GM21737 (cell line): ENCODE measurements around the gene SPC25.
A peak's percentile ranks its signal among the peaks of the same experiment; 100 is the strongest.
"Not testable (repeated sequence)": the region's sequence is repeated elsewhere in the genome, so short reads cannot be mapped to it uniquely, and the experiment has no call there.

ENCODE experiments used
- ATAC-seq: cut with Tn5 transposase; IDR thresholded peaks from one replicate; pipeline ENCODE4 v1.9.1; 2021; ENCODE audit warnings: mild to moderate bottlenecking, moderate library complexity; ENCODE audit not compliant: unreplicated experiment

SPC25 gene, protein sequence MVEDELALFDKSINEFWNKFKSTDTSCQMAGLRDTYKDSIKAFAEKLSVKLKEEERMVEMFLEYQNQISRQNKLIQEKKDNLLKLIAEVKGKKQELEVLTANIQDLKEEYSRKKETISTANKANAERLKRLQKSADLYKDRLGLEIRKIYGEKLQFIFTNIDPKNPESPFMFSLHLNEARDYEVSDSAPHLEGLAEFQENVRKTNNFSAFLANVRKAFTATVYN

DNA sequence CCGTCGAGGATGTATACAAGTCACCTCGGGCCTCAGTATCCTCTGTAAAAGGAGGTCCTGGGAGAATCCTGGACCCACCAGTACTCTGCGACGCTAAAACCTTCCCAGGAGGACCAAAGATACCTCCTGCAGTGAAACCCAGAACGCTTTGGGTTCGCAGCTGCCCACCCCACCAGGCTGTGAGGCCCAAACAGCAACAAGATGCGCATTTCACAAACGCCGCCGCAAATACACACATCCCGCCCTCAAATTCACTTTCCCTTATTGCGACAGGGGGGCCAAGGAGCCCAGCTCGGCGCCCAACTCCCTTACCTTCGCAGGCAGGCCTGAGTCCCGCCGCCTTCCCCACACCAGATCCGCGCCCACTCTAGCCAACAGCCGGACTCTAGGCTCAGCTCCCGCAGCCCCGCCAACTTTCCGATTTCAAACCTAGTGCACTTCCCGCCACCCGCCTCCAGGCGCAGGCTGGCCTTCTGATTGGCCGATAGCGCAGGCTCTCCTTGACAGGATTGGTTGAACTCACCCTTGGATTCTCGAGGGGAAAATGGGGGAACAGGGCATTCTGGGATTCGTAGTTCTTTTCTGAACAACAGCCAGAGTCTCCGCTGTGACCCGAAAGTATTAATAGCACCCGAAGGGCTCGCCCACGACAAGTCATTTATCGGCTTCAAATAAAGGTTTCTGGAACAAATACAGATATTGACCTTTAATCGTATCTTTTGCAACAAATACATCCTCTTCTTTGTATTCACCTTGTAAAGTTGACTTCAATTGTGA lies at the start of gene SPC25:
SPC25 (minus strand) TSS at position 425 of the 777 bp plus-strand sequence. CDS start 911 bp downstream, outside the sequence.
- ATAC-seq, result peak; percentile 100

DNA sequence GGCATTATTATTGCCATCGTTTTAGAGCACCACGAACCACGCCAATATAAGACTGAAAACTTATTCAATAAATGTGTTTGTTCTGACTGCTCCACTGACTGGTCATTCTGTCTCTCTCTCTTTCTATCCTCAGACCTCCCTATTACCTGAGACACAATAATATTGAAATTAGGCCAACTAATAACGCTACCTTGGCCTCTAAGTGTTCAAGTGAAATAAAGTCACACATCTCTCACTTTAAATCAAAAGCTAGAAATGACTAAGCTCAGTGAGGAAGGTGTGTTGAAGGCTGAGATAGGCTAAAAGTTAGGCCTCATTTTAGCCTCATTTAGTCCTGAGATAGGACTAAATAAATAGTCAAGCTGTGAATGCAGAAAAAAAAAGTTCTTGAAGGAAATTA lies 49.7 kb upstream of the SPC25 start:
- no peak for ATAC-seq

DNA sequence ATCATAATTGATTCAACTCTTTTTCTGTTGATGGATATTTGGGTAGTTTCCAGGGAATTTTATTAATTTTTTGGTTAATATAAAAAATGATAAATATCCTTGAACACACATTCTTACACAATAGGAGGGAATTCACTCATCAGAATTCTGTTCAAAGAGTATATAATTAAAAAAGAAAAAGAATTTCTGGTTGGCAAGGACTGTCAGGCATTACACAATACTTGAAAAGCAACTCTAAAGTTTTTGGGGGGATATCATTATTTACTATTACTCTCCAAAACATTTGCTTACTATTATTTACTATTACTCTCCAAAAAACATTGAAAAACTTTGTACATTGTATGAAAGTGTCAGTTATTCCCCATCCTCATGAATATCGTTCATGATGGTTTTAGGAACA lies 48.8 kb upstream of the SPC25 start:
- ATAC-seq, result no peak

DNA sequence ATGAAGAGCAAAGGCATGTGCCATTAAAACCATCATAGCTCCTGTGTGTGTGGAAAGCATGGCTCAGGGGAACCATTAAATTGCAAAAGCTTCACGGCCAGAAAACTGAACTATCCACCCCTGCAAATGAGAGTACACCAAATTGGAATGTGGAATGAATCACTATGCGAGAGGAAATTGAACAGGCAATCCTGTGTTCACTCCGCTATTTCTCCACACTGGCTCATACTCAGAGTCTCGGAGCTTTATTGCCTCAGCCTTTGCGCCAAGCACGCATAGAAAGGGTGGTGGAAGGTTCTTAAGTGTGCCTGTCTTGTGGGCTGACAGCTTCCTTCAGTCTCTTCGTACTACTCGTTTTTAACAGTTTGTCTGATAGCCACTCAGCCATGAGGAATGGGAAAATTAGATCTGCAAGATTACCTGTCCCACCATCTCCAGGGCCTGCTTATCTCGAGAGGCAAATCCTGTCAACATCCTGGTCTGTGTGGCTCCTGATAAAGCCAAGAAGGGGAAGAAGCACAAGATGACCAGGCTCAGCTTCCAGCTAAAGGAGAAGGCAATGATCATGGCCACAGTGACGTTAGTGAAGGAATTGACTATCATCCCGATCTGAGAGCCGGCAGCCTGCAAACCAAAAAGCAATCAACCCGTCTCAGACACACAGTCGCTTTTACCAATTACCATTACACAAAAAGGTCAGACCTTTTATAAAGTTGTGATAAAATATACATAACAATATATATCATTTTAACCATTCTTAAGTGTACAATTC lies 45.8 kb upstream of the SPC25 start:
- no peak for ATAC-seq

DNA sequence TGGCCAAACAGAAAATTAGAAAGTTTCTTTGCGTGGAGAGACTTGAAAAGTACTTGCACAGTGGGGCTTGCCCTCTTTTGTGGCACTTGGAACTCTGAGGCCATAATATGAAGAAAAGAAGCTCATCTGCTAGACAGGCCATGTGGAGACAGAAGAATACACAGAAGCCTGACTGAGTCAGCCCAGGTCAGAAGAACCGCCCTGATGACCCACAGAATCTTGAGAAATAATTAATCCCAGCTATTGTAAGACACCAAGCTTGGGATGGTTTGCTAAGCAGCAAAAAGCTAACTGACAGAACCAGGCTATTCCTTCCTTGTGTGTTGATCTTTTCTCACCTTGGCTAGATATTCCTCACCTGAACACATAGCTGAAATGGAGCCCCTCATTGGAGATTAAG lies 44.6 kb upstream of the SPC25 start:
- no peak for ATAC-seq

DNA sequence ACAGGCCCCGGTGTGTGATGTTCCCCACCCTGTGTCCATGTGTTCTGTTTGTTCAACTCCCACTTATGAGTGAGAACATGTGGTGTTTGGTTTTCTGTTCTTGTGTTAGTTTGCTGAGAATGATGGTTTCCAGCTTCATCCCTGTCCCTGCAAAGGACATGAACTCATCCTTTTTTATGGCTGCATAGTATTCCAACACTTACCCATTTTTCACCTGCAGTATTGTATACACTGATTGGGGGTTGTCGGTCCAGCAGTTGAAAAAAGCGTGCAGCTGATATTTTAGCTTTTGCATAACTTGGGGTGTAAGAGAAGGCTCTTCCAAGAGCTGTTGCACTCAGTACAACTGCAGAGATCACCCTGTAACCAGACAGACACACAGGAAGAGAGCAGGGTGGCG lies 41.9 kb upstream of the SPC25 start:
- ATAC-seq, result not testable (repeated sequence)

DNA sequence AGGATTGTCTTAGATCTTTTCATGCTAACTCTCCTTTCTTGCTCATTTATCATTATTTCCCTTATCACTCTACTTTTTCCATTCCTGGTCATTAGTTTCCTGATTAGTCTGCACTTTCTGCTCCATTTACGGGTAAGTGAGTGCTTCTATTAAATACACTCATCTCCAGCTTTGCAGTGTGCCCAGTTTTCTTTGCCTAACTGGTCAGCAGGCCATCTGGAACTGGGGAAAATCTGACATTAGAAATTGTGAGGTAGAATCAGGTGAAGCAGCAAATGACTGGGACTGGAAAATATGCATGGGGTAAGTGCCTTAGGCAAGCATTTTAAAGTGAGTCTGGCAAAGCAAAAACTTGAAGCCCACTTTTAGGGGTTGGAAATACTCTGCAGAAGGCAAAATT lies 40.0 kb upstream of the SPC25 start:
- ATAC-seq, result no peak

DNA sequence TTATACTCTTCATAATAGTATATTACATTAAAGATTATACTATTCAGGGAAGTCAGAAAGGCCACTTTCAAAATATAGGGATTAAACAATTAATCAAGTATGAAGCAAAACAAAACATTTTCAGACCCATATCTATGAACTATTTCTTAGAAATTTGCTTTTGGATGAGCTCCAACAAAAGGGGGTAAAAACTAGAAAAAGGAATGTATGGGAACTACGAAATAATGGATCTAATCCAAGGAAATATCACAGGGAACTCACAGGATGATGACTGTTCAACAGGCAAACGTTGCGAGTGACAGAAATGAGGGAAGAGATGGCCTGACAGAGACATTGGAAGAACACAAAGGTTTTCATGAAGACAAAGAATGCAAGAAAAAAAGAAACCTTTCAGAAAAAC lies 38.8 kb upstream of the SPC25 start:
- no peak for ATAC-seq

DNA sequence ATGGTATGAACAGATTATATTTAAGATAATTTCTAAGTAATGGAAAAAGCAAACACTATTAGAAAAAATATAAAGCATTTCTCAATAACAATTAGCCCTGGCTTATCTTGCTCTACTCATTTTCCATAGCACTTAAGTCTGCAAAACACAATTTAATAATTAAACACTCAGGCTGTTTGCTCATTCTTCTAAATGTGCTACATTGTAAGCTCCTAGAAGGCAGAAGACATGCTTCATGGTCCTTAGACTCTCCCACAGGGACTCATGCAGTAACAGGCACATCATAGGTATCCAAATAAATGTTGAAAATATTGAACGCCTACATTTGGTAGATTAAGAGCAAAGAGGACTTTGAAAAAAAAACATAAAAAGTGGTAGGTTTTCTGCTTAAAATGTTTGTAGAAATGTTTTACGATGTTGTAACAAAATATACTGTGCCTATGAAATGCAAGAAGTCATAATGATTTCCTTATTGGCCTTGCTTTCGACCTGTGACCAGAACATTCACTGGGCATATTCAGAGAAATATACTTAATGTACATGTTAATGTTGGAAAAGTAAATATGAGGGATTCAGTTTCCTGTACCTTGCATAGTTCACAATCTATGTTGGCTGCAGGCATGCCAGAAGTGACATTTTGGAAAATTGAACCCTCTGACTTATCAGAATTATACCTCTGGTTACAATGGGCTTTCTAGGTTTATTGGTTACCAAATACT lies 38.0 kb upstream of the SPC25 start:
- ATAC-seq, result no peak

DNA sequence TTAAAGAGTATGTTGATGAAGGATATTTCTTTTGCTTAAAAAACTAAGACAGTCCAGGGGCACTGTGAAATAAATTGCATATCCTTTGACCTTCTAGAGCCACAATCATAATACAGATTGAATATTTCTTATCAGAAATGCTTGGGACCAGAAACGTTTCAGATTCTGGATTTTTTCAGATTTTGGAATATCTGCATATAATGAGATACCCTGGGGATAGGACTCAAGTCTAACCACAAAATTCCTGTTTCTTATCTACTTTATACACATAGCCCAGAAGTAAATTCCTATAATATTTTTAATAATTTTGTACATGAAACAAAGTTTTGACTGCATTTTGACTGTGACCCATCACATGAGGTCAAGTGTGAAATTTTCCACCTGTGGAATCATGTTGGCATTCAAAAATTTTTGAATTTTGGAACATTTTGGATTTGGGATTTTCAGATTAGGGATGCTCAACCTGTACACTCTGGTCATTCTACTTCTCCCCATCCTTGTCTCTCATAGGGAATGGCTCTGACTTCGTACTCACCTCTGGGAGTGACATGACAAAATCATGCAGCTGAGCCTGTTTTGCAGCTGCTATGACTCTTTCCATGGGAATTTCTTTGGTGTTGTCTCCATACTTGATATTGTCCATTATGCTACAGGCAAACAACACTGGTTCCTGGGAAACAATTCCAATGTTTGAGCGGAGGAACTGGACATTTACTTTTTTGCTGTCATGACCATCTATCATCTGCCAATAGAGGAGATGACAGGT lies 36.6 kb upstream of the SPC25 start:
- no peak for ATAC-seq

DNA sequence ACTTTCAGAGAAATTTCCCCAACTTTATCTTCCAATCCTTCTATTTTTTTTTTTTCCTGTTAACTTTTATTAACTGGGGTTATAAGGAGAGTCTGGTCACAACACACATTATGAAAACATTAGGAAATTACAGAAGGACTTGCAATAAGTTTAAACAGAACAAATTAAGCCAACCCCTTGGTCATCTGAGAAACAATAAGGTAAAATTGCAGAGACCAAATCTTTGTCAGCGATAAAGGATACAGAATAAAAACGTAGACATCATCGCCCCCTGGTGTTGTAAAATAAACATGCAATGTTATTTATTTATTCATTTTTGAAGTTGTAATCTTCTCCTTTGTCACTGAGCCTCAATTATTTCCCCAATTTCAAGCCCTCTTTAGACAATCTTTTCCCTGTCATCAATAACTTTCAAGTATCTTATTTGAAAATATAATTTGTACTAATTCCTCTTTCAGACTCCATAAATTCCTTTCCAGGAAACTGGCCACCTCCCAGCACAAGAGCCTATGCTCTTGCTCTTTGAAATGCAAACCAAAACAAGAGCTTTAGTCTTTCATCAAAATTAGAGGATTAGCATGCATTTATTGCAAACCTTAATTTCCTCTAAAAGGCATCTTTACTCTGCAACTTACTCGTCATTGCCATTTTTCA lies 30.4 kb upstream of the SPC25 start:
- ATAC-seq, result no peak

DNA sequence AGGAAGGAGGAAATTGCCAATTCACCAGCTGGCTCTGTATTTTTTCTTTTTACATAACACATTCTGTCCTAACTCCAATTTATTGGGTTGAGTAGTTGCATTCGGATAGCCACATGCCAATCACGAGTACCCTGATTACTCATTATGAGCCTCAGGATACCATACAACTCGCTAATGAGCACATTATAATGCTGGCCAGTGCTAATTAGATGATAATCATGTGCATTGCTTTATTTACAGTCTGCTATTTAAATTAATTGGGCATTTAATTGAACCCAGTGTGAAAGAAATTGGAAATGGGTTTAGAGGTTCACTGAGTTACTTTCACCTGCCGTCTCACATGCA lies 26.1 kb upstream of the SPC25 start:
- ATAC-seq, result no peak

DNA sequence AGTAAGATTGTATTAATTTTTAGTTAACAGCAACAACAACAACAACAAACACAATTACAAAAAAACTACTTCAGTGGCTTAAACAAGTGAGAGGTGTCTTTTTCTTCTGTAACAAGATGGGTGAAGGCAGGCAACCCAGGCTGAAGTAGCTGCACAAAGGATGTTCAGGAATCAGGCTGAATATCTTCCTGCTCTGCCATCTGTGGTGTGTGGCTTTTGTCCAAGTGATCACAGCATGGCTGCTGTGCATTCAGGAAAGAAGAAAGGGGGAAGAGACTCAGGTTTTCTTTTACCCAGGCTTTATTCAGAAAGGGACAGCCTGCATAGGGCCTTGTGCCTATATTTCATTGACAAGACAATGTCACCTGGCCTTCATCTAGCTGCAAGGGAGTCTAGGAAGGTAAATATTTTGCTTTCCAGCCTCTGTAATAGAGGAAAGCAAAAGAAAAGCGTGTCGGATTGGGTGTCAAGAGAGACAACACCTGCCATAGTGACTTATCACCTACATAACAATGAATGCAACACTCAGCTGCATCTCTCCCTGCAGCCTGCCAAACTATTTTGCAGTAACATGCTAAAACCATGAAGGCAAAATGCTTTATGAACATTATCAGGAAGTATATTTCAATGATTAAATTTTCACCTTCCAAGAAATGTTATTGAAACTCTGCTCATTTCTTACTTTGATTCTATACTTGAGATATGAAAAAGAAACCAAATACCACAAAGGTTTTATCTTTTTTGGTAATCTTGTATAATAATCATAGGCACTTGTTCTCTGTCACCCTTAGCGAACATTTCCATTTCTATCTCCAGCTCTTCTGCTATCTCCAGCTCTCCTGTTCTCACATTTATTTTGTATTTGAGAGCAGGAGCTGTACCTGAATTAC lies 25.5 kb upstream of the SPC25 start:
- no peak for ATAC-seq

DNA sequence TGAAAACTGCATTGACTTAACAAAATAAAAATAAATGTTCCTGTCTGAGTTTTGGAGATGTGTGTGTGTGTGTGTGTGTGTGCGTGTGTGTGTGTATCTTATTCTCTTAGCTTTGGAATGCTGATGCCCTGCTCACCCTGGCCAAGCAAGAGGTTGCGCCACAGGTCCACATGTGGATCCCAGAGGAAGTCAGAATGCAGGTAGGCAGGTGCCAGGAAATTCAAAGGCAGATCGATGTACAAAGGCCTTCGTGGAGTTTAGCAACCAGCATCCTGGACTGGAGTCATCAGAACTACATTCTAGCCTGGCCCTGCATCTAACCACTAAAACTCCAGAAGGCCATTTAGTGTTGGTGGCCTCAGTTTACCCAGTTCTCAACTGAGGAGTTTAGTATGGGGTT lies 23.3 kb upstream of the SPC25 start:
- no peak for ATAC-seq

DNA sequence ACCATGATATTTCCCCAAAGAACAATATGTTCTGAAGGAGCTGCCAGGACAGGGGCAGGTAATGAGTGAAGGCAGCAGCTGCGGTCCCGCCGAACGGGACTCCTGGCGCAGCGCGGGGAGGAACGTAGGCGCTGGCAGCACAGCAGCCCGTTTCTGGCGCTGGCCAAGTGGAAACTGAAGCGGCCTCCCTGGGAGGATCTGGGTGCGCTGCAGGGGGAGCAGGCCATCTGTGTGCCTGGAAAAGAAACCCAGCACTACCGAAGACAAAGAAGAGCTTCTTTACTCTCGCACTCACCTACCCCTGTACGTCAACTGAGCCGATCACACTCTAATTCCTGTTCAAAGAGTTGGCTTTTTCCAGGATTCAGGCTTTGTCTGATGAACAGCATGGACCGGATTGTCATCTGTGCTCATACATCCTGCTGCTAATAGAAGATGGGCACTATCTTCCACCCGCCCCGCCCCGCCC lies 22.7 kb upstream of the SPC25 start:
- ATAC-seq, result no peak

DNA sequence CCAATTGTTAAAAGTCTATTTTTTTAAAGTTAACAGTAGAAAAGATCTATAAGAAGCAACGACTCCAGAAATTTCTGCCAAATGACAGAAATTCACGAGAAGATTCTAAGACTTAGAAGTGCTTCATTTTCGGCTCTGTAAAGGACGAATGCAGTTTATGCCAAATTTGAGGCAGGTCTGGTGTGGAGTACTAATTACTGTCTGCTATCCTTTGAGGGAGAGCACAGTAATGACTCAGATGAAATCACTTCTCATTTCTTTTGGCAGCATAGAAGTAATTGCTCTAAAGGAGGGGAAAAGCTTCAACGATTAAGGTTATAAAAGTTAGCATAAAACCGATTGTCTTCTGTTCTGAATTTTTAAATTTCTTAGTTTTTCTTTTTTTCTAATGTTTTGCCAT lies 22.2 kb upstream of the SPC25 start:
- no peak for ATAC-seq

DNA sequence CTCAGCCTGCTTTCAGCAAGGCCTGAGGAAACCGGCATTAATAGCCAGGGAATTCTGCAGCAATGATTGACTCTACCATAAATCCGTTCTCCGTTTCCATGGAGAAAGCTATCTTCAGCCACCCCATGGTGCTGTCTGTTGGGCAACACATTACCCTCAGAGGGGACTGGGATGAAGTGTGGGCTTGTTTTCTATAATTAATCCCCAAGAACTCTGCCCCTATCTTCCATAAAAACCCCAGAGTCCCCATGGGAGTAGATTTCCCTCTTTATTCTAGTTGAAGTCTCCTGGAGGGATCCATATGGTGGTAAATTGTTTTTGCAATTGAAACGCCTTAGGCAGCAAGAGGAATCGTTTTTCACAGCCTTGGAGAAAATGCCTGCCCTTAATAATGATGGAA lies 20.1 kb upstream of the SPC25 start:
- no peak for ATAC-seq

DNA sequence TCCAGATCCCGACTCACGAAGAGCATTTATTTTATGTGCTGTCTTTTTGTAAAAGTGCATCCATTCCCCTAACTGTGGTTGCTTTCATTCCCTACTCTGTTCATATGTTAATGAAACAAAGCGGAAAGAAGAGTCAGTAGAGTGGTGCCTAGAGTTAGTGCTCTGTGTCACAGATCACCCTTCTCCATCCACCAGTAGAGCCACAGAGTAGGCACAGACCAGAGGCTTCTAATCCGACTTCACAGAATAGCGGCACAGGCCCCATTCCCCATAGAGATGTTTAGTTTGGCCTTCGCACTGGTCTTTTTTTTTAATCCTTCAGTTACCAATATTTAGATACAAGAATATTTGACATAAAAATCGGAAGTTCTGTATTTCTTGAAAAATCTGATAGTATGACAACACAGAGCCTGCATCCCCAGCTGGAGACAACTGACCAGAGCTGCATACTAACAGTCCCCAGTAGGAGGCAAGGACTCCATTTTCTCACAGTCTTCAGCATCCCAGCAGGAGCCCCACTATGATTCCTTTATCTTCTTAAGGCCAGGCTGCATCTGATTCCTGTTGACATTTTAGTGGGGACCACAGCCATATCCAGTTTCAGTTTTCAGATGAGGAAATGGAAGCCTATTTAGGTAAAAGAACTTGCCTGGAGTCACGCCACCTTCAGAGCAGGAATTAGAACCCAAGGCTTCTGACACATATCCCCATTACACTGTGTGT lies 17.9 kb upstream of the SPC25 start:
- ATAC-seq, result no peak
